Measurements from ENCODE around the gene RBM43. TPM values are rescaled to one million over a fixed set of nuclear protein-coding genes. Genes with fewer than 3 reads are reported as not detected.

RBM43 gene
- polyA plus RNA-seq, 2 of the 4 experiments (the other 2 are of a cell fraction): 4.8 to 9.3 TPM

DNA sequence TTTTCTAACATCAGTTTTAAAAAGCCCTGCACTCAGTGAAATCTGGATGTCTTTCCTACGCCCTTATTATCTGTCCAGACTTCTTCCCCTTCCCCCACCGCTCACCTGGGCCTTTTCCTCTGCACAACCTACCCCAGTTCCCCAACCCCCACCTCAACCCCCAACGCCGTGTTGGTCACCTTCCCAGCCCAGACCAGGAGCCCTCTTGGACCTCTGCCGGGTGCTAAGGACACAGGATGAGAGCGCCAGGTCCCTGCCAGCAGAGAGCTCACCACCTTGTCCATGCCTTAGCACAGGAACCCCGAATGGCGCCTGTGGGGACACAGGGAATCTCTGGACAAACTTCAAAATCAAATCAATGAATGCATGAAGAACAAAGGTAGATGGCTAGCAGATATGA, 966 bp upstream of the RBM43 start:
- TF ChIP-seq BHLHE40 (IDR thresholded peaks at IDR 0.05; ENCODE audit: low read depth, low read length) (no peak), CHD4 (IDR thresholded peaks at IDR 0.05; ENCODE audit: borderline replicate concordance) (no peak), E2F6 (IDR thresholded peaks at IDR 0.05; ENCODE audit: borderline replicate concordance, low read depth) (no peak), JUNB (IDR thresholded peaks at IDR 0.05) (no peak), HOXB13 (CRISPR knock-in tag; IDR thresholded peaks at IDR 0.05; ENCODE audit: low read depth) (no peak), ZC3H11A (IDR thresholded peaks at IDR 0.05) (no peak)
- TF ChIP-seq, protein P1, sequence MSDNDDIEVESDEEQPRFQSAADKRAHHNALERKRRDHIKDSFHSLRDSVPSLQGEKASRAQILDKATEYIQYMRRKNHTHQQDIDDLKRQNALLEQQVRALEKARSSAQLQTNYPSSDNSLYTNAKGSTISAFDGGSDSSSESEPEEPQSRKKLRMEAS (IDR thresholded peaks at IDR 0.05): no peak
- FAIRE-seq (no peak), DNase-seq (ENCODE audit: low read depth in 1 of 2, low spot score in 1 of 2) (no peak), ATAC-seq (no peak)
- Histone ChIP-seq H3K9me3 (peaks cover 5% of the 10 kb centered on the region; the same call in 1 of the 3 replicates), H3K4me1 (0 out of 3 replicates have a peak, but pooled peaks cover 7% of the 10 kb centered on the region), H3K4me3 (no peak overlapping the region), H3K4me2 (peak overlapping the region; percentile 76), H3K27ac (peak overlapping the region in 1 of 2 experiments; percentile 97; a peak in 1 of 6 replicates)
- 81% methylated on average over 4 of the region's 8 CpGs for WGBS (ENCODE audit: missing lambda C conversion rate)
- ChIA-PET POLR2A (interaction anchor here (3.5 kb wide), 1 partner anchor 27 kb away, joined by 19 read pairs; the partner anchor contains the start of gene NMI), CTCF (interaction anchor here (1.0 kb wide), 1 partner anchor 147 kb away, joined by 3 read pairs; the partner anchor contains the start of gene RIF1)

GRCh38 chr2:151261977-151262291, 271 bp upstream of the RBM43 start:
- ATAC-seq (no peak), FAIRE-seq (no peak), DNase-seq (ENCODE audit: low read depth in 1 of 2, low spot score in 1 of 2) (no peak)
- 0 out of 3 replicates have a peak, but pooled peaks cover 7% of the 10 kb centered on the region for H3K4me1 ChIP-seq
- peak overlapping the region; percentile 93 to 97 for H3K27ac ChIP-seq
- ChIA-PET POLR2A (interaction anchor here (1.0 to 3.5 kb wide), 4 partner anchors 11 to 148 kb away, joined by 3 to 19 read pairs (median 7); partner anchors contain the start of genes NMI and RIF1), CTCF (no interaction called here)
- no peaks in the 10 kb centered on the region for H3K9me3 ChIP-seq
- WGBS (ENCODE audit: missing lambda C conversion rate): 11% methylated on average over 9 of the region's 9 CpGs
- H3K4me2 ChIP-seq: peak overlapping the region; percentile 76
- TF ChIP-seq GATA3 (IDR thresholded peaks at IDR 0.05; ENCODE audit: borderline replicate concordance) (no peak), JUN (IDR thresholded peaks at IDR 0.05) (0 out of 5 replicates have a peak, but pooled peaks of 1 of the 2 experiments have one; percentile 41)
- peak overlapping the region; percentile 62 for H3K4me3 ChIP-seq

- H3K9me3 ChIP-seq: no peaks in the 10 kb centered on the region
- peak overlapping the region; percentile 93 to 97 for H3K27ac ChIP-seq
- DNase-seq (ENCODE audit: low read depth in 1 of 2, low spot score in 1 of 2): no peak
- ChIA-PET CTCF (no interaction called here), POLR2A (interaction anchor here (1.1 to 3.5 kb wide), 3 partner anchors 21 to 149 kb away, joined by 4 to 19 read pairs (median 10); partner anchors contain the start of genes NMI and RIF1)
- H3K4me2 ChIP-seq: peak overlapping the region; percentile 76
- ATAC-seq: no peak; a peak in 1 of 6 replicates
- WGBS (ENCODE audit: missing lambda C conversion rate): 20% methylated on average over 11 of the region's 11 CpGs
- H3K4me3 ChIP-seq: peak overlapping the region; percentile 62
- TF ChIP-seq KDM1A (IDR thresholded peaks at IDR 0.05; ENCODE audit: low read depth): no peak
- no peak for TF ChIP-seq CEBPB (IDR thresholded peaks at IDR 0.05)
- TF ChIP-seq ZNF302 (CRISPR knock-in tag; IDR thresholded peaks at IDR 0.05): no peak
- no peak for TF ChIP-seq PBX3 (IDR thresholded peaks at IDR 0.05)
- no peak for TF ChIP-seq CHD4 (IDR thresholded peaks at IDR 0.05; ENCODE audit: borderline replicate concordance)
- no peak for FAIRE-seq
- H3K4me1 ChIP-seq: 0 out of 3 replicates have a peak, but pooled peaks cover 7% of the 10 kb centered on the region
These were observed 961 bp downstream of the RBM43 start for GRCh38 chr2:151260573-151261230.

GRCh38 chr2:151258121-151258520, 3.5 kb downstream of the RBM43 start:
- Histone ChIP-seq H3K27ac (no peak overlapping the region), H3K4me2 (no peak overlapping the region), H3K4me1 (0 out of 3 replicates have a peak, but pooled peaks cover 7% of the 10 kb centered on the region), H3K4me3 (no peak overlapping the region), H3K9me3 (no peaks in the 10 kb centered on the region)
- TF ChIP-seq, protein P2, sequence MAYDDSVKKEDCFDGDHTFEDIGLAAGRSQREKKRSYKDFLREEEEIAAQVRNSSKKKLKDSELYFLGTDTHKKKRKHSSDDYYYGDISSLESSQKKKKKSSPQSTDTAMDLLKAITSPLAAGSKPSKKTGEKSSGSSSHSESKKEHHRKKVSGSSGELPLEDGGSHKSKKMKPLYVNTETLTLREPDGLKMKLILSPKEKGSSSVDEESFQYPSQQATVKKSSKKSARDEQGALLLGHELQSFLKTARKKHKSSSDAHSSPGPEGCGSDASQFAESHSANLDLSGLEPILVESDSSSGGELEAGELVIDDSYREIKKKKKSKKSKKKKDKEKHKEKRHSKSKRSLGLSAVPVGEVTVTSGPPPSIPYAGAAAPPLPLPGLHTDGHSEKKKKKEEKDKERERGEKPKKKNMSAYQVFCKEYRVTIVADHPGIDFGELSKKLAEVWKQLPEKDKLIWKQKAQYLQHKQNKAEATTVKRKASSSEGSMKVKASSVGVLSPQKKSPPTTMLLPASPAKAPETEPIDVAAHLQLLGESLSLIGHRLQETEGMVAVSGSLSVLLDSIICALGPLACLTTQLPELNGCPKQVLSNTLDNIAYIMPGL (CRISPR knock-in tag; IDR thresholded peaks at IDR 0.05; ENCODE audit: borderline replicate concordance): no peak
- no peak for TF ChIP-seq EHF (CRISPR knock-in tag; IDR thresholded peaks at IDR 0.05)
- no peak for TF ChIP-seq ZFP36 (IDR thresholded peaks at IDR 0.05; ENCODE audit: borderline replicate concordance, partially characterized antibody)
- TF ChIP-seq PHF8 (IDR thresholded peaks at IDR 0.05; ENCODE audit: borderline replicate concordance, low read depth): no peak
- TF ChIP-seq KDM1A (IDR thresholded peaks at IDR 0.05; ENCODE audit: low read depth): no peak
- TF ChIP-seq POLR2AphosphoS2 (conservative IDR thresholded peaks at IDR 0.05; ENCODE audit: low read length): no peak
- TF ChIP-seq RCOR1 (IDR thresholded peaks at IDR 0.05; ENCODE audit: low read depth, low read length): no peak
- TF ChIP-seq RARB (CRISPR knock-in tag; IDR thresholded peaks at IDR 0.05): no peak
- TF ChIP-seq CBX2 (IDR thresholded peaks at IDR 0.05; ENCODE audit: borderline replicate concordance, low read depth): no peak
- no peak for TF ChIP-seq EHMT2 (IDR thresholded peaks at IDR 0.05; ENCODE audit: low read depth)
- TF ChIP-seq, protein P3, sequence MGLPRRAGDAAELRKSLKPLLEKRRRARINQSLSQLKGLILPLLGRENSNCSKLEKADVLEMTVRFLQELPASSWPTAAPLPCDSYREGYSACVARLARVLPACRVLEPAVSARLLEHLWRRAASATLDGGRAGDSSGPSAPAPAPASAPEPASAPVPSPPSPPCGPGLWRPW (IDR thresholded peaks at IDR 0.05): no peak
- TF ChIP-seq RAD21 (conservative IDR thresholded peaks at IDR 0.05 in 1 of 2, IDR thresholded peaks at IDR 0.05 in 1 of 2): no peak
- no peak for TF ChIP-seq TFCP2L1 (CRISPR knock-in tag; IDR thresholded peaks at IDR 0.05)
- ATAC-seq (no peak), DNase-seq (ENCODE audit: low read depth in 1 of 2, low spot score in 1 of 2) (no peak), FAIRE-seq (no peak)
- ChIA-PET POLR2A (interaction anchor here (0.5 kb wide), 1 partner anchor 160 kb away, joined by 3 read pairs; no protein-coding TSS in a partner anchor), CTCF (interaction anchor here (0.6 kb wide), 1 partner anchor 768 kb away, joined by 3 read pairs; no protein-coding TSS in a partner anchor)
- WGBS (ENCODE audit: missing lambda C conversion rate): 93% methylated on average over 3 of the region's 3 CpGs

Data from A549 (cell line).